HL-60 (cell line): Measurements from ENCODE around the gene COL28A1.

Experiments used
- DNase-seq, 2 experiments: peaks; one replicate each; pipeline ENCODE4 v3.0.0-alpha.2; 2010 to 2020; ENCODE audit warnings: low read depth in 1 of 2, low spot score in 1 of 2
- H3K27ac ChIP-seq: fragments of 250-450 bp; sonication (Bioruptor Pico); replicated peaks from 2 replicates; pipeline ENCODE4 v1.5.1; 2020; ENCODE audit warnings: mild to moderate bottlenecking, moderate library complexity
- H3K27me3 ChIP-seq: fragments of 250-450 bp; sonication (Bioruptor Pico); 2 replicates; pipeline ENCODE4 v1.5.1; 2021; ENCODE audit warnings: mild to moderate bottlenecking, moderate library complexity; ENCODE audit not compliant: insufficient read depth, poor library complexity, severe bottlenecking
- H3K4me3 ChIP-seq: replicated peaks from 2 replicates; pipeline ENCODE4 v1.5.1; 2011; ENCODE audit warnings: mild to moderate bottlenecking, control low read depth, low read length; ENCODE audit not compliant: insufficient read depth
- GABPA ChIP-seq: IDR thresholded peaks from 2 replicates; pipeline ENCODE4 v1.6.1; 2012; ENCODE audit warnings: low read depth
- POLR2AphosphoS5 ChIP-seq: IDR thresholded peaks from 2 replicates; pipeline ENCODE4 v1.6.1; 2012; ENCODE audit warnings: low read depth
- SPI1 ChIP-seq: IDR thresholded peaks from 2 replicates; pipeline ENCODE4 v1.6.1; 2012; ENCODE audit warnings: low read depth, mild to moderate bottlenecking, borderline replicate concordance
- long read RNA-seq: library from polyadenylated mRNA; unstranded; transcript quantifications from one replicate; pipeline ENCODE4 v2.0.0, GENCODE V29; 2020
- TF ChIP-seq, protein P1 (sequence below): IDR thresholded peaks from one replicate; pipeline ENCODE4 v1.5.1; 2011; ENCODE audit warnings: low read length, control low read depth, inconsistent platforms; ENCODE audit not compliant: insufficient read depth
- TF ChIP-seq, protein P2 (sequence below): IDR thresholded peaks from 2 replicates; pipeline ENCODE4 v1.6.1; 2012; ENCODE audit warnings: low read depth; ENCODE audit not compliant: insufficient replicate concordance

Gene COL28A1
- long read RNA-seq: 0 reads

DNA sequence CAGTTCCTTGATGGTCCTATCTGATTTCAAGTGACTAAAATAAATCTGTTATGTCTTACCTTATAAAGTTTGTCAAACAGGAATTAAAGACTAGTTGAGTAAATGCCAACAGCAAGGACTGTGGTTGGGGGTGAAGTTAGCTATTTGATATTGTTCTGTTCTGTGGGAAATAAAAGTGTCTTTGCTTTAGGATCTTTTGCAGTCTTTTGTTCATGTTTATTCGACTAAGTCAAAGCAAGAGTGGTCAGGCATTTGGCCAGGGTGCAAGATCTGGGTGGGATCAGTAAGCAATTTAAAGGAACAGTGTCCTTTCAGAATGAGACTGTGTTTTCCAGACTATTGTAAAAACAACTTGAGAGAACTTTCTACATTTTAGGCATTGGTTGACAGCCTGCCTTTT is at the start of gene COL28A1:
Gene COL28A1, minus strand, starts transcription at position 183 of the 400 bp plus-strand sequence. CDS start 2,998 bp downstream, outside the sequence.
- H3K4me3 ChIP-seq: no peak within 1 kb of the TSS
- TF ChIP-seq, protein P1, sequence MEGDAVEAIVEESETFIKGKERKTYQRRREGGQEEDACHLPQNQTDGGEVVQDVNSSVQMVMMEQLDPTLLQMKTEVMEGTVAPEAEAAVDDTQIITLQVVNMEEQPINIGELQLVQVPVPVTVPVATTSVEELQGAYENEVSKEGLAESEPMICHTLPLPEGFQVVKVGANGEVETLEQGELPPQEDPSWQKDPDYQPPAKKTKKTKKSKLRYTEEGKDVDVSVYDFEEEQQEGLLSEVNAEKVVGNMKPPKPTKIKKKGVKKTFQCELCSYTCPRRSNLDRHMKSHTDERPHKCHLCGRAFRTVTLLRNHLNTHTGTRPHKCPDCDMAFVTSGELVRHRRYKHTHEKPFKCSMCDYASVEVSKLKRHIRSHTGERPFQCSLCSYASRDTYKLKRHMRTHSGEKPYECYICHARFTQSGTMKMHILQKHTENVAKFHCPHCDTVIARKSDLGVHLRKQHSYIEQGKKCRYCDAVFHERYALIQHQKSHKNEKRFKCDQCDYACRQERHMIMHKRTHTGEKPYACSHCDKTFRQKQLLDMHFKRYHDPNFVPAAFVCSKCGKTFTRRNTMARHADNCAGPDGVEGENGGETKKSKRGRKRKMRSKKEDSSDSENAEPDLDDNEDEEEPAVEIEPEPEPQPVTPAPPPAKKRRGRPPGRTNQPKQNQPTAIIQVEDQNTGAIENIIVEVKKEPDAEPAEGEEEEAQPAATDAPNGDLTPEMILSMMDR: no peak
- TF ChIP-seq SPI1 (no peak), POLR2AphosphoS5 (no peak), GABPA (no peak)
- TF ChIP-seq, protein P2, sequence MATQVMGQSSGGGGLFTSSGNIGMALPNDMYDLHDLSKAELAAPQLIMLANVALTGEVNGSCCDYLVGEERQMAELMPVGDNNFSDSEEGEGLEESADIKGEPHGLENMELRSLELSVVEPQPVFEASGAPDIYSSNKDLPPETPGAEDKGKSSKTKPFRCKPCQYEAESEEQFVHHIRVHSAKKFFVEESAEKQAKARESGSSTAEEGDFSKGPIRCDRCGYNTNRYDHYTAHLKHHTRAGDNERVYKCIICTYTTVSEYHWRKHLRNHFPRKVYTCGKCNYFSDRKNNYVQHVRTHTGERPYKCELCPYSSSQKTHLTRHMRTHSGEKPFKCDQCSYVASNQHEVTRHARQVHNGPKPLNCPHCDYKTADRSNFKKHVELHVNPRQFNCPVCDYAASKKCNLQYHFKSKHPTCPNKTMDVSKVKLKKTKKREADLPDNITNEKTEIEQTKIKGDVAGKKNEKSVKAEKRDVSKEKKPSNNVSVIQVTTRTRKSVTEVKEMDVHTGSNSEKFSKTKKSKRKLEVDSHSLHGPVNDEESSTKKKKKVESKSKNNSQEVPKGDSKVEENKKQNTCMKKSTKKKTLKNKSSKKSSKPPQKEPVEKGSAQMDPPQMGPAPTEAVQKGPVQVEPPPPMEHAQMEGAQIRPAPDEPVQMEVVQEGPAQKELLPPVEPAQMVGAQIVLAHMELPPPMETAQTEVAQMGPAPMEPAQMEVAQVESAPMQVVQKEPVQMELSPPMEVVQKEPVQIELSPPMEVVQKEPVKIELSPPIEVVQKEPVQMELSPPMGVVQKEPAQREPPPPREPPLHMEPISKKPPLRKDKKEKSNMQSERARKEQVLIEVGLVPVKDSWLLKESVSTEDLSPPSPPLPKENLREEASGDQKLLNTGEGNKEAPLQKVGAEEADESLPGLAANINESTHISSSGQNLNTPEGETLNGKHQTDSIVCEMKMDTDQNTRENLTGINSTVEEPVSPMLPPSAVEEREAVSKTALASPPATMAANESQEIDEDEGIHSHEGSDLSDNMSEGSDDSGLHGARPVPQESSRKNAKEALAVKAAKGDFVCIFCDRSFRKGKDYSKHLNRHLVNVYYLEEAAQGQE: no peak
- no peak for DNase-seq
- H3K27ac ChIP-seq: no peak within 1 kb of the TSS
- no peaks in the 10 kb centered on the region for H3K27me3 ChIP-seq

- TF ChIP-seq, protein P1: no peak
- TF ChIP-seq SPI1 (no peak), POLR2AphosphoS5 (no peak), GABPA (no peak)
- TF ChIP-seq, protein P2: no peak
These were observed 49.0 kb upstream of the COL28A1 start for GRCh38 chr7:7584653-7585052.

DNA sequence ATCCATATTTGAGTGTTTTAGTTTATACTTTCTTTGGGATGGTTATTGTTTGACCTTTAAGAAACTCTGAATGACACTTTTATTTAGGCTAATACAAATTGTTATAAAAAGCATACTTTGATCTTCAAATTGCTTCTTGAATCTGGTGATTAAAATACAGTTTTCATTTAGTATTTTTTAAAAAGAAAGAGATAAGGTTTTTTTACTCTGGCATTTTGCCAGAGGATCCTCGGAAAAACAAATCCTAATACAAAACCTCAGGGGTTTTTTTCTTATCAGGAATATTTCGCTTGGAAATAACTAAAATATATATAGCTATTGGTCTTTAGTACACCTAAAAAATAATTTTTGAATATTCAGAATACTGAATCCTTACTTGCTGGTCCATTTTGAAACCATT is 48.1 kb upstream of the COL28A1 start:
- Histone ChIP-seq H3K4me3 (no peak overlapping the region), H3K27ac (no peak overlapping the region), H3K27me3 (no peaks in the 10 kb centered on the region)
- TF ChIP-seq POLR2AphosphoS5: no peak
- no peak for TF ChIP-seq GABPA
- TF ChIP-seq, protein P1: no peak
- TF ChIP-seq, protein P2: no peak
- no peak for TF ChIP-seq SPI1
- DNase-seq: no peak

More at GRCh38 chr7:7584653-7585052, 49.0 kb upstream of the COL28A1 start:
- Histone ChIP-seq H3K27ac (no peak overlapping the region), H3K27me3 (no peaks in the 10 kb centered on the region), H3K4me3 (no peak overlapping the region)
- DNase-seq: no peak
